Panc1 (cell line): ENCODE results near the gene ATP2A2.

ENCODE experiments used
- POLR2AphosphoS5 ChIP-seq: IDR thresholded peaks from 2 replicates; pipeline ENCODE4 v1.6.1; 2012; ENCODE audit warnings: mild to moderate bottlenecking, low read depth, low read length, moderate library complexity
- SIN3A ChIP-seq: IDR thresholded peaks from 2 replicates; pipeline ENCODE4 v1.6.1; 2012; ENCODE audit warnings: low read depth, mild to moderate bottlenecking, low read length, moderate library complexity, borderline replicate concordance; ENCODE audit not compliant: insufficient read depth
- TF ChIP-seq, protein P1 (sequence below): fragments of 450-650 bp; IDR thresholded peaks from 2 replicates; pipeline ENCODE4 v1.5.1; 2017; ENCODE audit warnings: mild to moderate bottlenecking

DNA sequence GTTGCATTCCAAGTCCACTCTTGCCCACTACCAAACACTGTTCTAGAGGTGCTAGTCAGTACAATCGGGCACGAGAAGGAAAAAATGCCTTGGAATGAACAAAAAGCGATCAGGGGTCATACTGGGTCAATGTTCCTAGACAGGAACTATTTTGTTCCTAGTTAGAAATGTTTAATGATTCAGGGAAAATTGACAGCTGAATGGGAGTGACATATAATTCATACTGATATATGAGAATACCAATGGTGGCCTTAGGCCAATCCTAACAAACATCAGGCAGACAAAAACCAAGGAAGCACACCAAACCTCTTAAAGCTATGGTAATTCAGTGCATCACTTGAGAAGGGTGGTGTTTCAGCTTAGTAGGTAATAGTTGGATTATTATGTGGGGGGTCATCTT is 71.4 kb downstream of the ATP2A2 start:
- TF ChIP-seq, protein P1, sequence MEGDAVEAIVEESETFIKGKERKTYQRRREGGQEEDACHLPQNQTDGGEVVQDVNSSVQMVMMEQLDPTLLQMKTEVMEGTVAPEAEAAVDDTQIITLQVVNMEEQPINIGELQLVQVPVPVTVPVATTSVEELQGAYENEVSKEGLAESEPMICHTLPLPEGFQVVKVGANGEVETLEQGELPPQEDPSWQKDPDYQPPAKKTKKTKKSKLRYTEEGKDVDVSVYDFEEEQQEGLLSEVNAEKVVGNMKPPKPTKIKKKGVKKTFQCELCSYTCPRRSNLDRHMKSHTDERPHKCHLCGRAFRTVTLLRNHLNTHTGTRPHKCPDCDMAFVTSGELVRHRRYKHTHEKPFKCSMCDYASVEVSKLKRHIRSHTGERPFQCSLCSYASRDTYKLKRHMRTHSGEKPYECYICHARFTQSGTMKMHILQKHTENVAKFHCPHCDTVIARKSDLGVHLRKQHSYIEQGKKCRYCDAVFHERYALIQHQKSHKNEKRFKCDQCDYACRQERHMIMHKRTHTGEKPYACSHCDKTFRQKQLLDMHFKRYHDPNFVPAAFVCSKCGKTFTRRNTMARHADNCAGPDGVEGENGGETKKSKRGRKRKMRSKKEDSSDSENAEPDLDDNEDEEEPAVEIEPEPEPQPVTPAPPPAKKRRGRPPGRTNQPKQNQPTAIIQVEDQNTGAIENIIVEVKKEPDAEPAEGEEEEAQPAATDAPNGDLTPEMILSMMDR = no peak
- TF ChIP-seq POLR2AphosphoS5 (no peak), SIN3A (no peak)
